Karpas-422 (cell line): ENCODE results near the gene CFAP45. TPM values are rescaled to one million over a fixed set of nuclear protein-coding genes. Genes with fewer than 3 reads are reported as not detected.

Experiments
- DNase-seq: peaks from one replicate; pipeline ENCODE4 v3.0.0-alpha.2; 2015
- H2AFZ ChIP-seq: fragments of 200-600 bp; sonication (generic); 2 replicates; pipeline ENCODE4 v1.6.1; 2014; ENCODE audit warnings: antibody characterized with exemption, low read length, mixed read lengths
- H3K27ac ChIP-seq: fragments of 200-600 bp; sonication (generic); 2 replicates; pipeline ENCODE4 v1.5.1; 2014; ENCODE audit warnings: mild to moderate bottlenecking, low read length, moderate library complexity
- H3K27me3 ChIP-seq: fragments of 200-600 bp; sonication (generic); 2 replicates; pipeline ENCODE4 v1.6.1; 2014; ENCODE audit warnings: low read length, mixed read lengths
- H3K36me3 ChIP-seq: fragments of 200-600 bp; sonication (generic); 2 replicates; pipeline ENCODE4 v1.6.1; 2014; ENCODE audit warnings: low read length, mixed read lengths; ENCODE audit not compliant: insufficient read depth
- H3K4me1 ChIP-seq: fragments of 200-600 bp; sonication (generic); 2 replicates; pipeline ENCODE4 v1.6.1; 2014; ENCODE audit warnings: mild to moderate bottlenecking, low read length, mixed read lengths
- H3K4me2 ChIP-seq: fragments of 200-600 bp; sonication (generic); 2 replicates; pipeline ENCODE4 v1.6.1; 2014; ENCODE audit warnings: low read length, low read depth, mild to moderate bottlenecking; ENCODE audit not compliant: poor library complexity, severe bottlenecking
- H3K4me3 ChIP-seq: fragments of 200-600 bp; sonication (generic); 2 replicates; pipeline ENCODE4 v1.5.1; 2014; ENCODE audit warnings: mild to moderate bottlenecking, antibody characterized with exemption, low read length, mixed read lengths
- H3K79me2 ChIP-seq: fragments of 200-600 bp; sonication (generic); 2 replicates; pipeline ENCODE4 v1.6.1; 2014; ENCODE audit warnings: mild to moderate bottlenecking, low read length, mixed read lengths
- H3K9ac ChIP-seq: fragments of 200-600 bp; sonication (generic); 2 replicates; pipeline ENCODE4 v1.6.0; 2014; ENCODE audit warnings: low read length
- H3K9me2 ChIP-seq: fragments of 200-600 bp; sonication (generic), shearing (Covaris generic); replicated peaks from 2 replicates; pipeline ENCODE4 v1.6.0; 2014; ENCODE audit warnings: mild to moderate bottlenecking, low read length, moderate library complexity; ENCODE audit not compliant: insufficient read depth
- H3K9me3 ChIP-seq: fragments of 300-700, 200-600 bp; sonication (generic); 2 replicates; pipeline ENCODE4 v1.6.1; 2014; ENCODE audit warnings: low read length, mixed read lengths
- H4K20me1 ChIP-seq: fragments of 200-600 bp; sonication (generic); 2 replicates; pipeline ENCODE4 v1.6.1; 2014; ENCODE audit warnings: mild to moderate bottlenecking, antibody characterized with exemption, low read length, low read depth; ENCODE audit not compliant: insufficient read depth
- total RNA-seq: library from RNA; depleted of rRNA; stranded (reverse); fragments of >200 nt; shearing (Covaris generic); gene quantifications from 2 replicates; pipeline ENCODE4 v1.2.3, GENCODE V29; 2014; ENCODE audit warnings: low replicate concordance

CFAP45 gene
- total RNA-seq, 1 experiment from 2014 or later, result not detected

GRCh38 chr1:159922511-159923202, 22.7 kb upstream of the CFAP45 start:
- Histone ChIP-seq H3K4me1 (peaks cover 43% of the 10 kb centered on the region), H3K27ac (peak overlapping the region; percentile 18; the same call in 1 of the 2 replicates), H3K27me3 (no peaks in the 10 kb centered on the region), H4K20me1 (peaks cover 37% of the 10 kb centered on the region; the same call in 1 of the 2 replicates), H3K9me3 (no peaks in the 10 kb centered on the region), H3K79me2 (peaks cover 49% of the 10 kb centered on the region), H3K9ac (peak overlapping the region; percentile 97), H2AFZ (no peak overlapping the region), H3K4me3 (peak overlapping the region; percentile 94), H3K4me2 (peak overlapping the region; percentile 94), H3K36me3 (peaks cover 8% of the 10 kb centered on the region; the same call in 1 of the 2 replicates), H3K9me2 (no peaks in the 10 kb centered on the region)
- DNase-seq, result no peak

GRCh38 chr1:159921700-159922504, 21.9 kb upstream of the CFAP45 start:
- no peak for DNase-seq

GRCh38 chr1:159921251-159921650, 21.3 kb upstream of the CFAP45 start:
- Histone ChIP-seq H3K4me1 (peaks cover 43% of the 10 kb centered on the region), H3K9me3 (no peaks in the 10 kb centered on the region), H3K4me2 (no peak overlapping the region), H3K9ac (no peak overlapping the region), H3K27ac (no peak overlapping the region), H4K20me1 (peaks cover 37% of the 10 kb centered on the region; the same call in 1 of the 2 replicates), H2AFZ (no peak overlapping the region), H3K27me3 (no peaks in the 10 kb centered on the region), H3K4me3 (no peak overlapping the region), H3K36me3 (peaks cover 8% of the 10 kb centered on the region; the same call in 1 of the 2 replicates), H3K9me2 (no peaks in the 10 kb centered on the region), H3K79me2 (peaks cover 49% of the 10 kb centered on the region)
- no peak for DNase-seq

More at GRCh38 chr1:159921700-159922504, 21.9 kb upstream of the CFAP45 start:
- Histone ChIP-seq H3K9me2 (no peaks in the 10 kb centered on the region), H3K4me1 (peaks cover 43% of the 10 kb centered on the region), H3K4me3 (peak overlapping the region; percentile 94; the same call in 1 of the 2 replicates), H3K27me3 (no peaks in the 10 kb centered on the region), H3K79me2 (peaks cover 49% of the 10 kb centered on the region), H3K4me2 (peak overlapping the region; percentile 94), H3K9ac (peak overlapping the region; percentile 97), H2AFZ (no peak overlapping the region), H3K27ac (peak overlapping the region; percentile 18; the same call in 1 of the 2 replicates), H3K36me3 (peaks cover 8% of the 10 kb centered on the region; the same call in 1 of the 2 replicates), H4K20me1 (peaks cover 37% of the 10 kb centered on the region; the same call in 1 of the 2 replicates), H3K9me3 (no peaks in the 10 kb centered on the region)

GRCh38 chr1:159920651-159921050, 20.7 kb upstream of the CFAP45 start:
- Histone ChIP-seq H3K36me3 (peaks cover 8% of the 10 kb centered on the region; the same call in 1 of the 2 replicates), H3K79me2 (peaks cover 49% of the 10 kb centered on the region), H2AFZ (no peak overlapping the region), H3K4me2 (no peak overlapping the region), H3K9ac (no peak overlapping the region), H3K9me2 (no peaks in the 10 kb centered on the region), H4K20me1 (peaks cover 37% of the 10 kb centered on the region; the same call in 1 of the 2 replicates), H3K9me3 (no peaks in the 10 kb centered on the region), H3K27me3 (no peaks in the 10 kb centered on the region), H3K4me3 (no peak overlapping the region), H3K4me1 (peaks cover 37% of the 10 kb centered on the region), H3K27ac (no peak overlapping the region)
- no peak for DNase-seq

GRCh38 chr1:159920202-159920601, 20.2 kb upstream of the CFAP45 start:
- Histone ChIP-seq H3K36me3 (peaks cover 8% of the 10 kb centered on the region; the same call in 1 of the 2 replicates), H3K4me3 (no peak overlapping the region), H3K9ac (no peak overlapping the region), H3K9me2 (no peaks in the 10 kb centered on the region), H3K79me2 (peaks cover 47% of the 10 kb centered on the region), H3K9me3 (no peaks in the 10 kb centered on the region), H3K27ac (no peak overlapping the region), H3K4me1 (peaks cover 35% of the 10 kb centered on the region), H3K27me3 (no peaks in the 10 kb centered on the region), H2AFZ (no peak overlapping the region), H4K20me1 (peaks cover 37% of the 10 kb centered on the region; the same call in 1 of the 2 replicates), H3K4me2 (no peak overlapping the region)
- DNase-seq, result no peak

- H3K27ac ChIP-seq, result no peak overlapping the region
- peaks cover 29% of the 10 kb centered on the region for H3K4me1 ChIP-seq
- no peaks in the 10 kb centered on the region for H3K9me2 ChIP-seq
- H4K20me1 ChIP-seq, result peaks cover 37% of the 10 kb centered on the region; the same call in 1 of the 2 replicates
- H3K4me2 ChIP-seq, result no peak overlapping the region
- H3K9me3 ChIP-seq, result no peaks in the 10 kb centered on the region
- peaks cover 38% of the 10 kb centered on the region for H3K79me2 ChIP-seq
- no peak for DNase-seq
- no peak overlapping the region for H3K4me3 ChIP-seq
- no peak overlapping the region for H2AFZ ChIP-seq
- no peak overlapping the region for H3K9ac ChIP-seq
- H3K36me3 ChIP-seq, result peaks cover 8% of the 10 kb centered on the region; the same call in 1 of the 2 replicates
- H3K27me3 ChIP-seq, result no peaks in the 10 kb centered on the region
These were observed 19.4 kb upstream of the CFAP45 start for GRCh38 chr1:159919236-159919865.

GRCh38 chr1:159918352-159919200, 18.6 kb upstream of the CFAP45 start:
- peaks cover 8% of the 10 kb centered on the region; the same call in 1 of the 2 replicates for H3K36me3 ChIP-seq
- H3K4me3 ChIP-seq, result no peak overlapping the region
- H3K4me1 ChIP-seq, result peaks cover 24% of the 10 kb centered on the region
- no peak overlapping the region for H2AFZ ChIP-seq
- peaks cover 31% of the 10 kb centered on the region for H3K79me2 ChIP-seq
- no peaks in the 10 kb centered on the region for H3K9me2 ChIP-seq
- no peak overlapping the region for H3K9ac ChIP-seq
- H3K27ac ChIP-seq, result no peak overlapping the region
- H3K9me3 ChIP-seq, result no peaks in the 10 kb centered on the region
- H3K27me3 ChIP-seq, result no peaks in the 10 kb centered on the region
- DNase-seq, result no peak
- peaks cover 33% of the 10 kb centered on the region; the same call in 1 of the 2 replicates for H4K20me1 ChIP-seq
- H3K4me2 ChIP-seq, result no peak overlapping the region
